Sigmoid colon (tissue), 7 donors: ENCODE results near the gene KIAA0513. TPM values are rescaled to one million over a fixed set of nuclear protein-coding genes. Genes with fewer than 3 reads are reported as not detected.

Experiments used
- DNase-seq: peaks from one replicate; pipeline ENCODE4 v3.0.0-alpha.2; 2019
- H3K27ac ChIP-seq, 4 donors: fragments of 200-600 bp; sonication (generic); one replicate each; pipeline ENCODE4 v1.5.1; 2016 to 2019; ENCODE audit warnings: mild to moderate bottlenecking in 1 of 4
- H3K27me3 ChIP-seq, 3 donors: fragments of 200-600 bp; sonication (generic); one replicate each; pipeline ENCODE4 v1.5.1; 2019; ENCODE audit warnings: mild to moderate bottlenecking in 1 of 3
- H3K36me3 ChIP-seq, 4 donors: fragments of 200-600 bp; sonication (generic); one replicate each; pipeline ENCODE4 v1.5.1; 2016 to 2019
- H3K4me1 ChIP-seq, 4 donors: fragments of 200-600 bp; sonication (generic); one replicate each; pipeline ENCODE4 v1.5.1; 2017 to 2019
- H3K4me3 ChIP-seq, 4 donors: fragments of 200-600 bp; sonication (generic); one replicate each; pipeline ENCODE4 v1.5.1; 2017 to 2019; ENCODE audit warnings: mild to moderate bottlenecking in 2 of 4, moderate library complexity in 1 of 4
- H3K9me3 ChIP-seq, 4 donors: fragments of 200-600 bp in 3 of 4; sonication (generic) in 3 of 4; one replicate each; pipeline versions ENCODE4 v1.5.1 to v1.6.1; 2013 to 2019
- EP300 ChIP-seq, 4 donors: sonication (generic); formaldehyde crosslinking; IDR thresholded peaks; one replicate each; pipeline ENCODE4 v1.6.1; 2017; ENCODE audit warnings: antibody characterized with exemption in 4 of 4
- POLR2A ChIP-seq, 2 donors: fragments of 450-650 bp; IDR thresholded peaks; one replicate each; pipeline ENCODE4 v1.6.1; 2016; ENCODE audit warnings: antibody characterized with exemption in 2 of 2, mild to moderate bottlenecking in 2 of 2, moderate library complexity in 2 of 2
- POLR2AphosphoS5 ChIP-seq, 4 donors: sonication (generic); formaldehyde crosslinking; IDR thresholded peaks; one replicate each; pipeline ENCODE4 v1.6.1; 2017; ENCODE audit warnings: antibody characterized with exemption in 4 of 4
- WGBS, 2 donors: extraction: QIAGEN DNeasy Blood & Tissue Kit; methylation state at CpG; one replicate each; pipeline ENCODE4 v1.1.7; 2013; 5-methylcytosine and 5-hydroxymethylcytosine counted together
- intact Hi-C: fragments of 100-400 bp; cut with DNase I; formaldehyde crosslinking; loops from one replicate; pipeline ENCODE4 v1.15.1; 2023
- polyA plus RNA-seq, 3 donors: library from polyadenylated mRNA; stranded (reverse); fragments of 200-250 nt; gene quantifications; one replicate each; pipeline ENCODE4 v1.2.3, GENCODE V29; 2013
- total RNA-seq, 4 donors: library from RNA; depleted of rRNA; stranded (reverse); fragments of >200 nt; gene quantifications; one replicate each; pipeline ENCODE4 v1.1.0, GENCODE V29; 2016
- TF ChIP-seq, protein P1 (sequence below), 4 experiments: fragments of 450-650 bp in 3 of 4; fragments of 200-600 bp in 1 of 4; IDR thresholded peaks; one replicate each; pipeline ENCODE4 v1.5.1; 2016 to 2019; ENCODE audit warnings: antibody characterized with exemption in 4 of 4, mild to moderate bottlenecking in 3 of 4, moderate library complexity in 2 of 4
- donor health status: healthy with polysubstance abuse.
- donor health status: Bipolar disorder and iron deficiency.
- donor health status: healthy.

KIAA0513 gene
- total and polyA plus RNA-seq, 7 donors = 8.4 to 40.2 (median 18.6) TPM

DNA sequence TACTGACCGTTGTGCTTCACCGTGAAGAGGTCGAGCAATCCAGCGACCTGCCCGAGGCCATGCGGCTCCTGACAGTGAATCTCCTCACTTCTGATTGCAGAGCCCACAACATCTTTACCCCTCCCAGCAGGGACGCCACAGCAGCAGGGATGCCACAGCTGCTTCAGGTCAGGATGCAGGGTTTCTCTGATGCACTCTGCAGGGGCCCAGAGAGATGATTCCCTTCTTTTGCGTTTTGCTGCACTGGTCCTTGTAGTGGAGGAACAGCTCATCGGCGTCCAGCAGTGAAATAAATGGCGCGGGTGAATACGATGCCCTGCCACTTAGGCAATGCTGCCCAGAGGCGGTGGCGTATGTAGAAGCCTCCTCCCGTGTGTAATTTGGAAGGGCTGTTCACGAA is 5.6 kb downstream of the KIAA0513 start:
- no peaks in the 10 kb centered on the region for H3K9me3 ChIP-seq
- no peak for TF ChIP-seq POLR2AphosphoS5 (IDR thresholded peaks at IDR 0.05)
- no peak for TF ChIP-seq POLR2A (IDR thresholded peaks at IDR 0.05)
- TF ChIP-seq EP300 (IDR thresholded peaks at IDR 0.05) = no peak
- TF ChIP-seq, protein P1, sequence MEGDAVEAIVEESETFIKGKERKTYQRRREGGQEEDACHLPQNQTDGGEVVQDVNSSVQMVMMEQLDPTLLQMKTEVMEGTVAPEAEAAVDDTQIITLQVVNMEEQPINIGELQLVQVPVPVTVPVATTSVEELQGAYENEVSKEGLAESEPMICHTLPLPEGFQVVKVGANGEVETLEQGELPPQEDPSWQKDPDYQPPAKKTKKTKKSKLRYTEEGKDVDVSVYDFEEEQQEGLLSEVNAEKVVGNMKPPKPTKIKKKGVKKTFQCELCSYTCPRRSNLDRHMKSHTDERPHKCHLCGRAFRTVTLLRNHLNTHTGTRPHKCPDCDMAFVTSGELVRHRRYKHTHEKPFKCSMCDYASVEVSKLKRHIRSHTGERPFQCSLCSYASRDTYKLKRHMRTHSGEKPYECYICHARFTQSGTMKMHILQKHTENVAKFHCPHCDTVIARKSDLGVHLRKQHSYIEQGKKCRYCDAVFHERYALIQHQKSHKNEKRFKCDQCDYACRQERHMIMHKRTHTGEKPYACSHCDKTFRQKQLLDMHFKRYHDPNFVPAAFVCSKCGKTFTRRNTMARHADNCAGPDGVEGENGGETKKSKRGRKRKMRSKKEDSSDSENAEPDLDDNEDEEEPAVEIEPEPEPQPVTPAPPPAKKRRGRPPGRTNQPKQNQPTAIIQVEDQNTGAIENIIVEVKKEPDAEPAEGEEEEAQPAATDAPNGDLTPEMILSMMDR (IDR thresholded peaks at IDR 0.05) = no peak
- intact Hi-C loops = no loop called here
- H3K27ac ChIP-seq = no peak overlapping the region
- H3K36me3 ChIP-seq = peaks cover 0 to 14% (median 5%) of the 10 kb centered on the region in 4 donors
- no peak overlapping the region for H3K4me3 ChIP-seq
- H3K27me3 ChIP-seq = no peaks in the 10 kb centered on the region
- peaks cover 0 to 45% (median 32%) of the 10 kb centered on the region in 4 donors for H3K4me1 ChIP-seq
- 92 to 95% methylated on average over 17 of the region's 17 CpGs for WGBS, 2 donors
- no peak for DNase-seq

DNA sequence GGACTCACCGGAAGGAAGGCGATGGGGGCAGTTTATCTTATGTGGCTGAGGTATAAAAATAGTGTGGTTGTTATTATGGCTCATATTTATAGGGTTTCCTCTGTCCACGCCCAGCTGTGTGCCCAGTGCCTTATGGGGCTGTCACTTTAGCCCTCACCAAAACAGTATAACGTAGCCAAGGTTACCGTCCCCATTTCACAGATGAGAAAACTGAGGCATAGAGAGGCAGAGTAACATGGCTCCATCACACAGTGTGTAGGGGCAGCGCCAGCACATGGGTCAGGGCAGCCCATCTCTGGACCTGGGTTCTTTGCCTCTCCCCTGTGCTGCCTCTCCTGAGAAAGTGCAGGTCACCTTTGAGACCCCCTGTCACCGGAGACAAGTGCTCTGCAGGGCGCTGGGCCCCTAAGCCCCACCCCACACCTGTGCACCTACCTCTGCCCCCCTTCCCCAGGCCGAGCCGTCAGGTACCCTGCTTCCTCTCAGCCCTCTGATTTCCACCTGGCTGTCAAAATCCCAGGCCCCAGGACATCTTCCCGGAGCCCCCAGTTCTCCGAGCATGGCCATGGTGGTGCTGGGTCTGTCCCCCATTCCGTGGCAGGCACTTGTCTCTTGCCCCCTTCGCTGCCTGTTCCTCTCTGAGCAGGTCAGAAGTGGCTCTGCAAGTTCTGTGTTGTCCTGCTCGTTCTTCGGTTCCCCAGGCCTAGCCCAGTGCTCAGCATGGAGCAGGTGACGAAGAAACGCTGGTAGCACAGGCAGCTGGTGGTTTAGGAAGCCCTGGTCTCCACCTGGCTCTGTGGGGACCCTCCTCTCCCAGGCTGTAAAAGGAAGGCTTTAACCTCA is 7.2 kb downstream of the KIAA0513 start:
- Histone ChIP-seq H3K4me3 (no peak overlapping the region), H3K4me1 (peaks cover 0 to 29% (median 16%) of the 10 kb centered on the region in 4 donors), H3K9me3 (no peaks in the 10 kb centered on the region), H3K27me3 (no peaks in the 10 kb centered on the region), H3K36me3 (peaks cover 0 to 14% (median 5%) of the 10 kb centered on the region in 4 donors), H3K27ac (peak overlapping the region in 2 of 4 donors; percentile 81 to 86)
- 81 to 86% methylated on average over 18 of the region's 18 CpGs for WGBS, 2 donors
- TF ChIP-seq POLR2AphosphoS5 (IDR thresholded peaks at IDR 0.05) = no peak
- no peak for TF ChIP-seq EP300 (IDR thresholded peaks at IDR 0.05)
- no peak for TF ChIP-seq POLR2A (IDR thresholded peaks at IDR 0.05)
- TF ChIP-seq, protein P1 (IDR thresholded peaks at IDR 0.05) = no peak
- DNase-seq = no peak
- intact Hi-C loops = no loop called here

DNA sequence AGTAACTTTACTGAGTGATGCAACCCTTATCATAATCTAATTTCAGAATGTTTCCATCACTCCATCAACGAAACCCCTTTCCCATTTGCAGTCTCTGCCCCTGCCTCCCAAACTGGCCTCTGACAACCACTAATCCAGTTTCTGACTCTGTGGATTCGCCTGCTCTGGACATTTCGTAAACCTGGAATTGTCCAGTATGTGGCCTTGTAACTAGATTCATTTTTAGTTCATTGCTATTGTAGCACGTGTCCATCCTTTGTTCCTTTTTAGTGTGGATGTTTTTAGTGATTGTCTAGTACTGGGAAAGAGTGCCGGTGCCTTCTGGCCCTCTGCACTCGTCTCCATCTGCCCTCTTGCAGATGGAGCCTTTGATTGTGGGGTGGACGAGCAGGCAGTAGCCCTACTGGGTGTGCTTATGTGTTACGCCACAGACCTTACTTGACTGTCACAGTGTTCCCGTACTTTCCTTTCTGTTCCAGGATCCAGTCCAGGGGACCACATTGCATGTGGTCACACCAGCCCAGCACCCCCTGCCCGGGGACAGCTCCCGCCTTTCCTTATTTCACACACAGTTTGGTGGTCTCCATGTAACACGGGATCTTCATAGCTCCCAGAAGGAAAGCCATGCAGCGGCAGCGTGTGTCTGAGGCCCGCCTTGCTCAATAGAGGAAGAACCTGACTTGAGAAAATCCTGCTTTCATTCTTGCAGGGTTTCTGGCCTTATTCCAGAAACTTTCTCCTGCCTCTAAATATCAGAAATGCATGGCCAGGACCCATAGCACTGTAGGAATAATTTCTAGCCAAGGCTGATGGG is 8.8 kb downstream of the KIAA0513 start:
- H3K36me3 ChIP-seq = peaks cover 0 to 14% (median 5%) of the 10 kb centered on the region in 4 donors
- TF ChIP-seq POLR2AphosphoS5 (IDR thresholded peaks at IDR 0.05) = no peak
- TF ChIP-seq, protein P1 (IDR thresholded peaks at IDR 0.05) = no peak
- peaks cover 0 to 33% (median 24%) of the 10 kb centered on the region in 4 donors for H3K4me1 ChIP-seq
- no peak for DNase-seq
- WGBS, 2 donors = 85 to 86% methylated on average over 15 of the region's 15 CpGs
- intact Hi-C loops = no loop called here
- no peaks in the 10 kb centered on the region for H3K9me3 ChIP-seq
- H3K27ac ChIP-seq = peak overlapping the region; percentile 33 to 86 (median 78)
- no peak overlapping the region for H3K4me3 ChIP-seq
- no peaks in the 10 kb centered on the region for H3K27me3 ChIP-seq

DNA sequence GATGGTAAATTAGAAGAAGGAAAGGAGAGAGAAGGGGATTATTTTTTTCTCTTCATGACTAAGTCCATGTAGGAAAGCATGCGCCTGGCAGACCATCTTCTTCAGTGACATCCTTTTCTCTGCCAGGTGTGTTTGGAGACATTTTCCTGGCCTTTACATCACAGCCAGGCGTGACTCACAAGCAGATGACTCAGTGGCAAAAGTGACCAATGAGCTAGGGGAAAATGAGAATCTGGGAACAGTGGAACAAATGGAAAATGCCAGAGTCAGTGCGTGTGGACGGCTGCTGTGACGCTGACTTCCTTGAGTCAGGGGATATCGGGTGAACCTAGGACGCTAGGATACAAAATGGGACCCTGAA is 9.4 kb downstream of the KIAA0513 start:
- 86 to 90% methylated on average over 7 of the region's 7 CpGs for WGBS, 2 donors
- peak overlapping the region; percentile 33 to 86 (median 78) for H3K27ac ChIP-seq
- peak; percentile 92 for DNase-seq
- TF ChIP-seq POLR2AphosphoS5 (IDR thresholded peaks at IDR 0.05) (peak; percentile 25 to 86 (median 62)), POLR2A (IDR thresholded peaks at IDR 0.05) (no peak), EP300 (IDR thresholded peaks at IDR 0.05) (peak in 2 of 4 donors; percentile 81 to 92)
- TF ChIP-seq, protein P1 (IDR thresholded peaks at IDR 0.05) = no peak
- H3K4me3 ChIP-seq = no peak overlapping the region
- no peaks in the 10 kb centered on the region for H3K9me3 ChIP-seq
- H3K27me3 ChIP-seq = no peaks in the 10 kb centered on the region
- H3K4me1 ChIP-seq = peaks cover 0 to 34% (median 27%) of the 10 kb centered on the region in 4 donors
- H3K36me3 ChIP-seq = peaks cover 0 to 10% (median 4%) of the 10 kb centered on the region in 4 donors
- intact Hi-C loops = no loop called here
